ENCODE data around the gene CTXND1.

DNA sequence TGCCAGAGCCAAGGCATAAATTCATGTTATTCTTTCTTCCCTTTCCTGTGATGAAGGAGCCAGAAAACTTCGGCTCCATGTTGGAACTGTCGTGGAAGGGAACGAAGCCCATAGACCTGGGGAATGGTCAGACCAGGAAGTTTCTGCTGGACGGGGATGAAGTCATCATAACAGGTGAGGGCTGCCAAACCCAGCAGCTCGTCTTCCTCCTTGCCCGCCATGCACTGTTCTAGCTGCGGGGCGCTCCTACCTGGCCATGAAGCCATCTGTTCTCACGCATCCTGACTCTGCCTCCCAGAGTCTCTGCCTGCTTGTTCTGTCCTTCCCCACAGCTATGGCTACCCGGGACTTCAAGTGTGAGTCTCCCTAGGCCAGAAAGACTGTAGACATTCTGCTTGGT lies 71.0 kb downstream of the CTXND1 start:
- TF ChIP-seq POLR2A (IDR thresholded peaks at IDR 0.05), result no peak
- TF ChIP-seq, protein P1, sequence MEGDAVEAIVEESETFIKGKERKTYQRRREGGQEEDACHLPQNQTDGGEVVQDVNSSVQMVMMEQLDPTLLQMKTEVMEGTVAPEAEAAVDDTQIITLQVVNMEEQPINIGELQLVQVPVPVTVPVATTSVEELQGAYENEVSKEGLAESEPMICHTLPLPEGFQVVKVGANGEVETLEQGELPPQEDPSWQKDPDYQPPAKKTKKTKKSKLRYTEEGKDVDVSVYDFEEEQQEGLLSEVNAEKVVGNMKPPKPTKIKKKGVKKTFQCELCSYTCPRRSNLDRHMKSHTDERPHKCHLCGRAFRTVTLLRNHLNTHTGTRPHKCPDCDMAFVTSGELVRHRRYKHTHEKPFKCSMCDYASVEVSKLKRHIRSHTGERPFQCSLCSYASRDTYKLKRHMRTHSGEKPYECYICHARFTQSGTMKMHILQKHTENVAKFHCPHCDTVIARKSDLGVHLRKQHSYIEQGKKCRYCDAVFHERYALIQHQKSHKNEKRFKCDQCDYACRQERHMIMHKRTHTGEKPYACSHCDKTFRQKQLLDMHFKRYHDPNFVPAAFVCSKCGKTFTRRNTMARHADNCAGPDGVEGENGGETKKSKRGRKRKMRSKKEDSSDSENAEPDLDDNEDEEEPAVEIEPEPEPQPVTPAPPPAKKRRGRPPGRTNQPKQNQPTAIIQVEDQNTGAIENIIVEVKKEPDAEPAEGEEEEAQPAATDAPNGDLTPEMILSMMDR (IDR thresholded peaks at IDR 0.05), result no peak

All from uterus (tissue), 2 donors.